A673 (cell line): ENCODE data around the gene RIPK3. TPM values are rescaled to one million over a fixed set of nuclear protein-coding genes. Genes with fewer than 3 reads are reported as not detected.

Experiments used
- BruUV-seq: library from RNA; stranded (reverse); fragments of 400-500 nt; replicated peaks from 2 replicates; lab custom pipeline; 2021; lab: Mats Ljungman, UMichigan
- CTCF ChIA-PET: fragments of 300-600 bp; sonication (Branson Sonifier 250); formaldehyde crosslinking; loops from one replicate; lab custom pipeline; 2022; ENCODE audit warnings: antibody characterized with exemption; lab: Charles Lee
- POLR2A ChIA-PET: fragments of 300-600 bp; sonication (Branson Sonifier 250); formaldehyde crosslinking; loops from one replicate; lab custom pipeline; 2022; ENCODE audit warnings: antibody characterized with exemption; ENCODE audit not compliant: low non-redundant PET; lab: Charles Lee
- DNase-seq: peaks from one replicate; pipeline ENCODE4 v3.0.0-alpha.2; 2015; ENCODE audit warnings: low spot score
- H3K27ac ChIP-seq: fragments of 200-600 bp; sonication (generic); 2 replicates; pipeline ENCODE4 v1.5.1; 2016; ENCODE audit warnings: mixed run types, low read depth, mild to moderate bottlenecking, mixed read lengths, antibody characterized with exemption, low read length; ENCODE audit not compliant: poor library complexity, severe bottlenecking
- H3K27me3 ChIP-seq: fragments of 200-600 bp; sonication (generic); replicated peaks from 2 replicates; pipeline ENCODE4 v1.6.1; 2017; ENCODE audit warnings: mixed run types, low read depth, mild to moderate bottlenecking, mixed read lengths, antibody characterized with exemption, low read length; ENCODE audit not compliant: insufficient read depth, poor library complexity
- H3K36me3 ChIP-seq: fragments of 200-600 bp; sonication (generic); 2 replicates; pipeline ENCODE4 v1.6.1; 2016; ENCODE audit warnings: mixed run types, mild to moderate bottlenecking, mixed read lengths, antibody characterized with exemption, low read length; ENCODE audit not compliant: insufficient read depth, poor library complexity, severe bottlenecking
- H3K4me1 ChIP-seq: fragments of 200-600 bp; sonication (generic); 2 replicates; pipeline ENCODE4 v1.6.1; 2017; ENCODE audit warnings: mixed run types, mild to moderate bottlenecking, mixed read lengths, antibody characterized with exemption, low read length; ENCODE audit not compliant: insufficient read depth, poor library complexity, severe bottlenecking
- H3K4me3 ChIP-seq: fragments of 200-600 bp; sonication (generic); 2 replicates; pipeline ENCODE4 v1.5.1; 2016; ENCODE audit warnings: low read depth, mixed run types, mild to moderate bottlenecking, mixed read lengths, low read length; ENCODE audit not compliant: poor library complexity, severe bottlenecking
- H3K9me3 ChIP-seq: fragments of 200-600 bp; sonication (generic); 2 replicates; pipeline ENCODE4 v1.6.1; 2016; ENCODE audit warnings: mixed run types, low read depth, mild to moderate bottlenecking, mixed read lengths, antibody characterized with exemption, low read length; ENCODE audit not compliant: poor library complexity, severe bottlenecking
- CTCF ChIP-seq: fragments of 300-800, 200-600 bp; sonication (generic); conservative IDR thresholded peaks from 2 replicates; pipeline ENCODE4 v1.5.1; 2017; ENCODE audit warnings: low read depth, mild to moderate bottlenecking, antibody characterized with exemption, low read length, moderate library complexity, mixed read lengths
- EZH2 ChIP-seq: fragments of 200-600 bp; sonication (generic); IDR thresholded peaks from 2 replicates; pipeline ENCODE4 v1.6.1; 2017; ENCODE audit warnings: borderline replicate concordance, low read depth, mild to moderate bottlenecking, mixed read lengths, antibody characterized with exemption, low read length; ENCODE audit not compliant: poor library complexity, severe bottlenecking
- intact Hi-C: fragments of 100-400 bp; cut with micrococcal nuclease; formaldehyde crosslinking; loops from one replicate; pipeline ENCODE4 v1.10.0; 2022; ENCODE audit not compliant: unreplicated experiment
- total RNA-seq: library from RNA; stranded (reverse); gene quantifications from 2 replicates; pipeline ENCODE4 v1.2.3, GENCODE V29; 2021

The RIPK3 gene
- total RNA-seq, 1 experiment from 2014 or later, result not detected

GRCh38 chr14:24368562-24369252 is 28.9 kb upstream of the RIPK3 start:
- Histone ChIP-seq H3K4me1 (peaks cover 12% of the 10 kb centered on the region), H3K27ac (peak overlapping the region; percentile 88), H3K27me3 (no peaks in the 10 kb centered on the region), H3K9me3 (no peaks in the 10 kb centered on the region), H3K4me3 (peak overlapping the region; percentile 95), H3K36me3 (peaks cover 13% of the 10 kb centered on the region)
- no TSS peak for BruUV-seq
- POLR2A ChIA-PET, result no interaction called here
- TF ChIP-seq EZH2 (no peak), CTCF (no peak)
- peak; percentile 69 for DNase-seq
- intact Hi-C loops, result loop anchor here (5.0 kb wide), 1 partner anchor 44 kb away; no protein-coding TSS in a partner anchor
- CTCF ChIA-PET, result no interaction called here

GRCh38 chr14:24368212-24368561 is 28.4 kb upstream of the RIPK3 start:
- ChIA-PET CTCF (no interaction called here), POLR2A (no interaction called here)
- Histone ChIP-seq H3K9me3 (no peaks in the 10 kb centered on the region), H3K4me1 (peaks cover 12% of the 10 kb centered on the region), H3K27me3 (no peaks in the 10 kb centered on the region), H3K36me3 (peaks cover 10% of the 10 kb centered on the region), H3K4me3 (peak overlapping the region; percentile 95), H3K27ac (peak overlapping the region; percentile 88)
- intact Hi-C loops, result loop anchor here (5.0 kb wide), 1 partner anchor 44 kb away; no protein-coding TSS in a partner anchor
- TF ChIP-seq EZH2 (no peak), CTCF (no peak)
- no peak for DNase-seq
- BruUV-seq, result no TSS peak

- no TSS peak for BruUV-seq
- H3K27me3 ChIP-seq, result no peaks in the 10 kb centered on the region
- TF ChIP-seq EZH2 (no peak), CTCF (no peak)
- ChIA-PET POLR2A (no interaction called here), CTCF (no interaction called here)
- H3K27ac ChIP-seq, result peak within 1 kb of the TSS; percentile 91
- intact Hi-C loops, result loop anchor here (1.0 to 5.0 kb wide), 3 partner anchors 31 to 45 kb away; no protein-coding TSS in a partner anchor
- peak; percentile 94 for DNase-seq
- H3K36me3 ChIP-seq, result peaks cover 5% of the 10 kb centered on the region
- H3K4me3 ChIP-seq, result peak within 1 kb of the TSS; percentile 95
- peaks cover 12% of the 10 kb centered on the region for H3K4me1 ChIP-seq
- H3K9me3 ChIP-seq, result no peaks in the 10 kb centered on the region
These were observed 27.9 kb upstream of the RIPK3 start, which contains the start of gene NFATC4 for GRCh38 chr14:24367514-24368211. TSS of gene NFATC4 (plus strand) at chr14:24368184. CDS start at chr14:24368341, 157 bp downstream.
